DMS114 treated with DMSO at 0.1 percent for 48 hours (cell line): Measurements from ENCODE around the gene SMARCC2.
A peak's percentile ranks its signal among the peaks of the same experiment; 100 is the strongest.

ENCODE experiments used
- DNase-seq: peaks from one replicate; lab custom pipeline; 2025; ENCODE audit not compliant: unreplicated experiment; lab: John Stamatoyannopoulos, UW

SMARCC2 gene

DNA sequence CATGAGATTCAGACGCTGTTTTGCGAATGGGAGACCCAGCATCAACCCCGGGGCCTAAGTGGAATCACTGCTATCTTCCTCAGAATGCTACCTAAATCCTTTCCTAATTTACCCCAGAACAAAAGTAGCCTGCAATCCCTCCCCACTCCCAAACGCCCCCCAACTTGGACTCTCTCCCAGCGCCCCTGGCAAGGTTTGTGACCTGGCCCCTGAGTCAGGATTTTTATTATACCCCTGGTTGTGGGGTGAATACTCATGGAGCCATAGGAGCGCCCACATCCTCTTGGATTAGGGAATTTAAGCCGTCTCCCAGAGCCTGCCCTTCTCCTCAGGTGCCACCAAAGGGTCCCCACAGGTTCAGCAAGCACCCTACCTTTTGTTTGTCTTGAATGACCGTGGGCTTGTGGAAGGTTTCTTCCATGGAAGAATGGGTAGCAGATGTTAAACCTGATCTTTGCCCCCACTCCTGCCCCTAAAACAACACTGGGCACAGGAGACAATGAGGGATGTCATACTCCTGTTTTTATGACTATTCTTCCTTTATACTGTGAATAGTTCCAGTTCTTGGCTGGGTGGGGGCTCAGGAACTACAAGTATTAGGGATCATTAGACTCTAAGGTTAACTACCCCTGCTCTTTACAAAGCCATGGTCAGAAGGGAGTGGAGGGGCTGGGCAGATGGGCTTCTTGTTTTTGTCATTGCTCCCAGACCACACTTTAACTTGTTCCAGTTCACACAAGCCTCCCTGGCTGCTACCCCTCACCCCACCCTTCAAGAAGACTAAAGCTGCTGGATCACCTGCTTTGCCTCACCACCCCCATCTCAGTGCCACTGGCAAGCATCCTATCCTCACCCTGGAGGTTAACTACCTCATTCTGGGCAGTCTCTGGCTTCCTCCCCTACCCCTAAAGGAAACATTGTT, 36.3 kb downstream of the SMARCC2 start:
- no peak for DNase-seq

DNA sequence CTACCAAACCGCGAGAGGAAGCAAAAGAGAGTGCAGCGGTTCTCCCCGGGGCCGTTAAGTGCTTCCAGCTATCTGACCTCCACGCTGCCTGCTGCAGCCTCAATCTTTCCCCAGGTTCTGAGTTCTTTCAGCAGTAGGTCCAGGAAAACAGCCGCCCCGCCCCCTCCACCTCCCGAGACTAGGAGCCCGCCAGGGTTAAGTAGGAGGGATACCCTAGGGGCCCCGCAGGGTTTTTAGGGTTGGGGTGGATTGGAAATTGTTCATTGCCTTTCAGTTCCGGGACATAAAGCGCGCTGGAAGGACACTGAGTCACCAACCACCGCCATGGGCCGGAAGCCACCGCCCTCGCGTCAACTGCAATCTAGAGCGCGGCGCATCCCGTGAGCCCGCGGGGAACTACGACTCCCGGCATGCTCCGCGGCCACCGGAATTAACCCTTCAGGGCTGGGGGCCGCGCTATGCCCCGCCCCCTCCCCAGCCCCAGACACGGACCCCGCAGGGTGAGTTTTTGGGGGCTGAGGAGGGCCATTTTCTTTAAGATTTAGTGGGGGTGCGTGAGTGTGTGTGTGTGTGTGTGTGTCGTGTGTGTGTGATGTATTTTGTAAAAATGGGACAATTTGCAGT, 37.0 kb downstream of the SMARCC2 start, which contains the start of gene MYL6B:
Gene MYL6B, plus strand, starts transcription at position 456 of the 624 bp plus-strand sequence. CDS start 1,332 bp downstream, outside the sequence.
- DNase-seq, result peak; percentile 84

DNA sequence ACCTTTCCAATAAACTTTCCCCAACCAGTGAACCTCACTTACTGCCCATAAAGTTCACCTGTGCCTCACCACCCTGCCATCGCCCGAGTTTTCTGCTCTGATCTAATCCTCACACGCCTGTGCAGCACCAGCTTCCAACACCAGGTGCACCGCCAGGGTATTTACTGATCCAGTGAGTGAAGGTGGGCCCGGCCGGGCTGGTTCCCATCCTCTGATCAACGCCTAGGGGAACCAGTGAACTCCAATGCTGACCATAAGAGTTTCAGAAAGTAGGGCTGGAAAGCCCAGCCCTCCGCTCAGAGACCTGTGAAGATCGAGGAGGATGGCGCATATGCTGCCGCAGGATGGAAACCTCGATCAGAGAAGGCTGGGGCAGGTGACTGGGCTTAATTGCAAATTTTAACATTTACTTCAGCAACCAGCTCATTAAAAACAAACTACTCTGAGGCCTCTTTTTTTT, 37.6 kb downstream of the SMARCC2 start:
- DNase-seq, result peak; percentile 64

DNA sequence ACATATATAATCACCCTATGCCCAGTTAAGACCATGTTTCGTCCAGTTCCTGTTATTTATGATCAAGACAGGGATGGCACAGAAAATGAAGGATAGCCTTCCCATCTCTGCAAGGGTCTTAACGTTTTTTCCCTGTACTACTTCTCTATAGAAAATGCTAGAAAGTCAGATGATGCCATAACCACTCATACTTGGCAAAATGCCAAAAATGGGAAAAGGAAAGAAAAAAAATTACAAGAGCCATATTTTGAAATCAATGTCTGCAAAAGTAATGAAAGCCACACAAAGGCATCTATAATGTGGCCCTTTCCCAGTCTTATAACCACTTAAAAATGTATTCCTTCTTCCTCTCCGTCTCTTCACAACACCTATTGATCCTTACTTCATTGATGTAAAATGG, 38.7 kb downstream of the SMARCC2 start:
- DNase-seq, result no peak

DNA sequence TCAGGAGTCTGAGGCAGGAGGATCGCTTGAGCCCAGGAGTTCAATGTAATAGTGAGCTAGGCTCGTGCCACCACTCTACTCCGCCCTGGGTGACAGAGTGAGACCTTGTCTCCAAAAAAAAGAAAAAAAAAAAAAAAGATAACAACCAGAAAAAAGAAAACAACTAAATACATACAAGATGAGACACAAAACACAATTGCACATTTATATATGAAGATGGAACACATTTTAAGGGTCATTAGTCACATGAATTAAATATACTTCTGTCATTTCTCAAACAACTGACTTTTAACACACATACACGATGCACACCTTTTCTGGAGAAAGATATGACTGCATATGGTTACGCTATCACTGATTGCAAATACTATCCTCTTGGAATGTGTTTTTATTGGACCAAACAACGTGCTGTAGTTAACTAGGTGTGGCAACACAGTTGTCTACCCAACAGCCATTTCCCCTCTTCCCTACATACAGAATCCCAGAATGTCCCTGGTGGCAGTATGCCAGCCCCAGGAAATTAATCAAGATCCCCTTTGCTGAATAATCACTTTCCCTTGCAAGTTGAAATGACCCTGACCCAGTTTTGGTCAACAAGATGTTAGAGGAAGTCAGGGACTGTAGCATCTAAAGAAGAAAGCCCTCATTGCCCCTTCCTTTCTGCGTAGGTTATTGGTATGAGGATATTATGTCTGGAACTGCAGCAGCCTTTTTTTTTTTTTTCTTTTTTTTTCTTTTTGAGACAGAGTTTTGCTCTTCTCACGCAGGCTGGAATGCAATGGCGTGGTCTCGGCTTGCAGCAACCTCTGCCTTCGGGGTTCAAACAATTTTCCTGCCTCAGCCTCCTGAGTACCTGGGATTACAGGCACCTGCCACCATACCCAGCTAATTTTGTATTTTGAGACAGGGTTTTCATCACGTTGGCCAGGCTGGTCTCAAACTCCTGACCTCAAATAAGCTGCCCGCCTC, 42.5 kb downstream of the SMARCC2 start:
- no peak for DNase-seq

DNA sequence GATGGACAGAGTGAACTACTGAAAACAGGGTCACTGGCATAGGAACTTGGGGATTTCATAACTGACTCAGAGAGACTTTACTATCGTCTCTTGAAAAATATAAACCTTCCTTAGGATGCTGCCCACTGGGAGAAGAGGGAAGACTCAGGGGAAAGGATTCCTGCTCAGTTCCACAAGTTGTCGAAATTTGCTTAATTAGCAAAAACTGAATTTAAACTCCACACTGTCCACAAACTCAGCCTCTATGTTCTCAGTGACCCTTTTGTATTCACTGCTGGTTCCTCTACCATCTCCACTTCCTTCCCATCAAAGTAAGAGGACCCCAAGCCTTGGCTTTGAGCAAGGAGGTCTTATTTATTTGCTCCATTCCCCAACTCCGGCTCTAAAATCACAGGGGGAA, 44.1 kb downstream of the SMARCC2 start:
- DNase-seq, result no peak

DNA sequence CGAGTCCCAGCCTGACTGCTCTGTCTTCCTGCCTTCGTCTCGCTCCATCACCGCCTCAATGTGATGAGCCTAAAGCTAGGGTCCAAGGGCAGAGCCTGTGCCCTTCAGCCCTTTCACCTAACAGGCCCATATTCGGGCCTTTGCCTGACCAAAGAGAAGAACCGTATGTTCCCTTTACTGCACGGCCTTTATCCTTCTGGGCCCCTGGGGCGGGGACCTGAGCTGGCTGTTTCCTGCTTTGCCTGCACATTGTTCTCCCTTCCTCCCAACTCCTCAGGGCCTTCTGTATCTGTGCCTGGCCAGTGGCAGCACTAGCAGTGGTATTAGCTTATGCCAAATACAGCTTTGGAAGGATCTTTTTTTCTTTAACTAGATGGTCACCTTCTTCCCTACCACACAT, 45.4 kb downstream of the SMARCC2 start:
- DNase-seq, result no peak

DNA sequence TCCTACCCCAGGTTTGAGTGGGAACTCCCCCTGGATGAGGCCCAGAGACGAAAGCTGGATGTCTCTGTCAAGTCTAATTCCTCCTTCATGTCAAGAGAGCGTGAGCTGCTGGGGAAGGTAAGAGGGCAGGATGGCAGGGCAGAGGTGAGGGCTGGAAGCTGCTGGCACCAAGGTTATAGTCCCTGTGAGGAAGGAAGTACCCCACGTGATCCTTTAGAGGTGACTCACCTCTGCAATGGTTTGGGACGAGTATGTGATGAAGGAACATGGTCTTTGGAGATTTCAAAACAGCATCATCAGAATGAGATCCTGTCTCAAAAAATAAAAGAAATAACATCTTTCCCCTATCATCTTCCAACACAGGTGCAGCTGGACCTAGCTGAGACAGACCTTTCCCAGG, 46.1 kb downstream of the SMARCC2 start:
- no peak for DNase-seq

DNA sequence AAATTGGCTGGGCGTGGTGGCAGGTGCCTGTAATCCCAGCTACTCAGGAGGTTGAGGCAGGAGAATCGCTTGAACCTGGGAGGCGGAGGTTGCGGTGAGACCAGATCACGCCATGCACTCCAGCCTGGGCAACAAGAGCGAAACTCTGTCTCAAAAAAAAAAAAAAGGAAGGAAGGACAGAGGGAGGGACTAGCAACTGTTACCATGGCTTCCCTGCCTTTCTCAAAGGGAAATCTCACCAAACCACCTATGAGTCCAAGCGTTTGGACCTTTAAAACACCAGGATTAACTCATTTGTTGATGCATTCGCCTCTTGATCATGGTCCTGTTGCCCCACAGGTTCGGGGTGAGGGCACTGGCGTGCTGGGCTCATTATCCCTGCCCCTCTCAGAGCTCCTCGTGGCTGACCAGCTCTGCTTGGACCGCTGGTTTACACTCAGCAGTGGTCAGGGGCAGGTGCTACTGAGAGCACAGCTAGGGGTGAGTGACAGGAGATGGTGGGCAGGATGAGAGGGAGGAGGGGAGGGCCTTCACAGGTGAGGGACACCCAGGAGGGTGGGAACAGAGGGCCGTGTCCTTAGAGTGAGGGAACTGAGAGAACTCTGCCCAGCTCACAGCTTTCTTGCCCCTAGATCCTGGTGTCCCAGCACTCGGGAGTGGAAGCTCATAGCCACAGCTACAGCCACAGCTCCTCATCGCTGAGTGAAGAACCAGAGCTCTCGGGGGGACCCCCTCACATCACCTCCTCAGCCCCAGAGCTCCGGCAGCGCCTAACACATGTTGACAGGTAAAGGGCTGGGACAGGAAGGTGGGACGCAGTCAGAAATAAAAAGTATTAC, 47.1 kb downstream of the SMARCC2 start:
- DNase-seq, result no peak

DNA sequence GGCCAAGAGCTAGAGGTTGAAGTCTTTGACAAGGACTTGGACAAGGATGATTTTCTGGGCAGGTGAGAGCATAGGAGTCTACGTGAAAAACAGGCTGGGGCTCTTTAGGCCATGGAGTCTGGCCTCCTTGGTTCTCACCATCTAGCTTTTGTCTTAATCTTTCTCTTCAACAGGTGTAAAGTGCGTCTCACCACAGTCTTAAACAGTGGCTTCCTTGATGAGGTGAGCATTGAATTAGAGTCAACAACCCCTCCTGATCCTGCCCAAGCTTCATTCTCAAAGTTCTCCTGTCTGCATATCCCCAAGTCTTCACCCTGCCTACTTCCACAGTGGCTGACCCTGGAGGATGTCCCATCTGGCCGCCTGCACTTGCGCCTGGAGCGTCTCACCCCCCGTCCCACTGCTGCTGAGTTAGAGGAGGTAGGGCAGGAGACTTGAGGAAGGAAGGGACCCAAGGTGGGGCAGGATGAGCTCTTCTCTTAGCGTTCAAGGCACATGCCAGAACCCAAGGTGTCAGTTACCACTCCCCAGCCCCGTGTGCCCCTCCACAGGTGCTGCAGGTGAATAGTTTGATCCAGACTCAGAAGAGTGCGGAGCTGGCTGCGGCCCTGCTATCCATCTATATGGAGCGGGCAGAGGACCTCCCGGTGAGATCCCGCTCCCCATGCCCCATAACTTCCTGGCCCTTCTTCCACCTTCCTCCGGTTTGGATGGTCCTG, 51.3 kb downstream of the SMARCC2 start:
- DNase-seq, result no peak

DNA sequence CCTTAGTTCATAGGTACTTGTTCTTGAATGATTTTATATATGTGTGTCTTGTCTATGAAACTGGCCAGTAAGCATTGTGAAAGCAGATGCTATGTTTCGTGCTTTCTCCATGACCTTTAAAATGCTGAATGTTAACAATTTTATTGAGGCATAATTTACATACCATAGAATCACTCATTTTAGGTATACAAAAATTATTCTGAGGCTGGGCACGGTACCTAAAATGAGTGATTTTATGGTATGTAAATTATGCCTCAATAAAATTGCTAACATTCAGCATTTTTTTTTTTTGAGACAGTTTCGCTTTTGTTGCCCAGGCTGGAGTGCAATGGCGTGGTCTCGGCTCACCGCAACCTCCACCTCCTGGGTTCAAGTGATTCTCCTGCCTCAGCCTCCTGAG, 54.4 kb downstream of the SMARCC2 start:
- no peak for DNase-seq

DNA sequence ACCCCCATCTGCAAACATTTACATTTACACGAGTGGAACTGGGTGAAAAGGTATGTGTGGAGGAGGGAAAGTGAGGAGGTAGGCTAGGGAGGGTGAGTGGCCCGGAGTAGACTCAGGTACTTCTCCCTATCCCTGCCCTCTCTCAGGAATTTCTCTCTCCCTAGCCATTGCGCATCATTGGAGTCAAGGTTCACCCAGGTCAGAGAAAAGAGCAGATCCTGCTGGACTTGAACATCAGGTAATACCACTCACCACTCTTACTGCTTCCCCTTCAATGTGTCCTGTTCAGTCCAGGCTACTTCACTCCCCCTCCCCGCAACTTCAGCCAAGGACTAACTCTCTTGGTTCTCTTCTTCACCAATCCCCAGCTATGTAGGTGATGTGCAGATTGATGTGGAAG, 58.4 kb downstream of the SMARCC2 start:
- no peak for DNase-seq

DNA sequence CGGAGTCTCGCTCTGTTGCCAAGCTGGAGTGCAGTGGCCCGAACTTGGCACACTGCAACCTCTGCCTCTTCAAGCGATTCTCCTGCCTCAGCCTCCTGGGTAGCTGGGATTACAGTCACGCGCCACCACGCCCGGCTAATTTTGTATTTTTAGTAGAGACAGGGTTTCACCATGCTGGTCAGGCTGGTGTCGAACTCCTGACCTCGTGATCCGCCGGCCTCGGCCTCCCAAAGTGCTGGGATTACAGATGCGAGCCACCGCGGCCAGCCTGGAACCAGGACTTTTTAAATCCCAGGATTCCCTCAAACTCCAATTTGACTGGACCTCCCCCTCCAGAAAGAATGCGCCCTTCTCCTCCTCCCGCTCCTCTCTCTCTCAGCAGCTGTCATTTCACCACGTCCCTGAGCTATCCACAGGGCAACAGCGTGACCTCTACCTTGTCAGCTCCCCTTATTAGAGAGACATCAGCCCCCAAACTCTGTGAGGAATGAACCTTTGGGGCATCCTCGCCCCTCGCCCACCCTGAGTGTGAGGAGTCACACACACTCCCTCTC, 59.3 kb downstream of the SMARCC2 start:
- DNase-seq, result no peak

DNA sequence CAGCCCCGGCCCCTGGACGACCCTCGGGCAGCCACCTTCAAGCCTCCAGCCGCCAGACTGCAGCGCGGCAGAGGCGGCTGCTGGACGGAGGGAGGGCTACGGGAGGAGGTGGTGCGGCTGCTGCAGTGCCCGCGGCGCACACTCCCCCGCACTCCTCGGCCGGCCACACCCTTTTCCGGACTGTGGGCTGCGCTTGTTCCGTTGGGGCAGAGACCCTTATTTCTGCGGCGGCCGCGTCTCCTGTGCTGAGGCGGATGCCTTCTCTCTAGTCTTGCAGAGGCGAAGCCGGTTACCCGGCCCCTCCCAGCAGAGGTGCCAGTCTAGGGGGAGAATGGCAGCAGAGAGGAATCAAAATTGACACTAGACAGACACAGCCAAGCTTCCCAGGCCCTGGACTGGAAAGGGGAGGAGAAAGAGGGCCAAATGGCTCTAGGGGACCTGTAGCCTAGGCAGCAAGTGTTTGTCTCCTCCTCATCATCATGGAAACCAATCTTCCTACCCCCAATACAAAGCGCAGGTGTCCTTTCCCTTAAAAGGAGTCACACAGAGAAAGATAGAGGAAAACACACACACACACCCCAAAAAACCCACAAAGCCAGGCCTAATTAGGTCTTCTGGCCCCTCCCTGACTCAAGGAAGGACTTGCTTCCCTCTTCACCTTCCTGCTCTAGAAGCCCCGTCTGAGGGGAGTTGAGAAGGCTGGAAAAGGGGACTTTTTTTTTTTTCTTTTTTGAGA, 59.9 kb downstream of the SMARCC2 start:
- DNase-seq, result no peak

DNA sequence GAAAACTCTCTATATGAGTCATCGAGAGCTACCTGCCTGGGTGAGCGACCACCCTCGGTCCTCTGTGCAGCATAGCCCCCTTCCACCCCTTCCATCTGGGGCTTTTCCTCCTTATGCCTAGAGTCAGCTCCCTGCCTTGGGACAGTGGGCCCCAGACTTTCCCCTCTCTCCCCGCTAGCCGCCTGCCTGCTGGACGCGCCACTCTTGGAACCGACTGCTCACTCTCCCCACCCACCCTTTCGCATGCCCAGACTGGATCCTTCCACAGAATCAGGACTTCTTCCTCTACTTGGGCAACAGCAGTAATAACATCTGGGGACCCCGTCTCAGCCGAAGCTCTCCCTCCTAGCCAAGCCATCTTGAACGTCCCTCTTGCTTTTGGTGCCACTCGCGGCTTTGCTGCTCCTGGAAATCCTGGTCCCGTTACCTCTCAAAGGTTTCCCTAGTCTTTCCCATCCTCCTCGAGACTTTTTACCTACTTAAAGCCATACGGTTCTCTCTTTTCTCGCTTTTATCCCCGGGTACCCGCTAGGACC, 60.5 kb downstream of the SMARCC2 start:
- no peak for DNase-seq

DNA sequence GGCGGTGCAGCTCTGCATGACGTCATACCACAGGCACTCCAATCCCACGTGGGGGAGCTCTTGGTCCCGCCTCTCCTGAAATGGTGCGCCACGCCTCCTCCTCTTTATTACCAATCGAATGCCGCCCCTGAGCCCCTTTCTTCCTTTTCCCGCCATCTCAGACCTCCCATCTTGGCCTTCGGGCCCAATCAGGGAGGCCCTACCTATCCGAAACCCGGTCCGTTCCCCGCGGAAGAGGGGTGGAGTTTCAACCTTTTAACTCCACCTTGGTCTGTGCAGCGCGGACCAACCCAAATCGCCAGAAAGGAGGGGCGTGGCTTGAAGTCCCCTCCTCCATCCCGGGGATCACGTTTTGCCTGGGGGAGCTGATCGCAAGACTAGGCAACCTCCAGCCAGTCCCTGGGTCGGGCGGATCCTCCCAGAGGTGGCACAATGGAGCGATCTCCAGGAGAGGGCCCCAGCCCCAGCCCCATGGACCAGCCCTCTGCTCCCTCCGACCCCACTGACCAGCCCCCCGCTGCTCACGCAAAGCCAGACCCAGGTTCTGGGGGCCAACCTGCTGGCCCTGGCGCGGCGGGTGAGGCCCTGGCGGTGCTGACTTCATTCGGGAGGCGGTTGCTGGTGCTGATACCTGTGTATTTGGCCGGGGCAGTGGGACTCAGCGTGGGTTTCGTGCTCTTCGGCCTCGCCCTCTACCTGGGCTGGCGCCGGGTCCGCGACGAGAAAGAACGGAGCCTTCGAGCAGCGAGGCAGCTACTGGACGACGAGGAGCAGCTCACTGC, 61.2 kb downstream of the SMARCC2 start, which contains the start of gene ESYT1:
Gene ESYT1, plus strand, starts transcription at position 380 of the 782 bp plus-strand sequence. Its CDS starts 53 bp downstream, at position 433.
- DNase-seq, result peak; percentile 100

DNA sequence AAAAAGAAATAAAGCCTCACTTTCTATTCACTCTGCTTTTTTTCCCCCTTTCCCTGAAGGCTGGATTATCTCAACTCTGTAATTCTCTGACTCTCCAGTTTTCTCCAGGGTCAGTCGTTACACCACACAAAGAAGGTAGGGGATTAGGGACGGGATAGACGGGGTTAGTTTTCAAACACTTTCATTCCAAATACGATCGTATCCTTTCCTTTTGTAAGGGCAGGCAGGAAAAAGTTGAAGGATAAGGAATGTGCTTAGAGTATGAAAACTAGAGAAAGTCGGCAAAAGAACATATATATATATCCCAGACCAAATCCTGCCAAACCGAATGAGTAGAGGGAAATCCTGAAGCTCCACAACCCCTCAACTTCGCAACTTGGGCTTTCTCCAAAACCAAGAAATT, 61.8 kb downstream of the SMARCC2 start:
- DNase-seq, result no peak
